ENCODE measurements around the gene XKR3.
"Not testable (repeated sequence)": the region's sequence is repeated elsewhere in the genome, so short reads cannot be mapped to it uniquely, and the experiment has no call there.

XKR3 gene

DNA sequence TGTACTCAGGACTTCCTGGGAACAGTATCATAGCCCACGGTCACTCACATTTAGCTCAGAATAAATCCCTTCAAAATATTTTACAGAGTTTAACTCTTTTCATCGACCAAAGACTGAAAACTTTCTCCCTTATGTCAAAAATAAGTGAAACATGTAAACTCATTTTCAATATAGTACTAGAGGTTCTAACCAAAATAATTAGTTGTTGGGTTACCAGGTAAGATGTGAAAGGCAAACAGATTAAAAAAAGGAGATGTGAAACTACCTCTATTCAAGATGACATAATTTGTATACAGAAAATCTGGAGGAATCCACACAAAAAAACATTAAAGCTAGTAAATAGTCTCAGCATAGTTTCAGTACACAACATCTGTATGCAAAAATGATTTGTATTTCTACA lies 20.3 kb downstream of the XKR3 start:
- DNase-seq (ENCODE audit: low spot score), result no peak

GRCh38 chr22:16803255-16803917 lies 21.8 kb downstream of the XKR3 start:
- no peak for DNase-seq (ENCODE audit: low spot score)

DNA sequence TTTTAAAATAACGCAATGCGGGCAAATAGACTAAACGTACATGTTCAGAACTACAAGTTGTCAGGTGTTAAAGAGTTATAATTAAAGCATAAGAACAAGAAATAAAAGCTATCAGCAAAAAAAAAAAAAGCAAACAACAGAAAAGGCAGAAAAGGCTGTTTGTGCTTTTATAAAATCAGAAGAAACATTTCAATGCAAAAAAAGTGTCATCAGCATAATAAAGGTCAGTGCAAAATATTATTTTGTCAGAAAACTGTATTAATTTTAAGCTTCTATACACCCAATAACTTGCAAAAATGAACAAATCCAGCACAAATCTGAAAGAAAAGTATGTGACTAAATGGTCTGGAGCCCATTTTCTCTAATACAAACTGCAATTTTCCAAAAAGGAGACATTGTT lies 23.6 kb downstream of the XKR3 start:
- no peak for DNase-seq (ENCODE audit: low spot score)

DNA sequence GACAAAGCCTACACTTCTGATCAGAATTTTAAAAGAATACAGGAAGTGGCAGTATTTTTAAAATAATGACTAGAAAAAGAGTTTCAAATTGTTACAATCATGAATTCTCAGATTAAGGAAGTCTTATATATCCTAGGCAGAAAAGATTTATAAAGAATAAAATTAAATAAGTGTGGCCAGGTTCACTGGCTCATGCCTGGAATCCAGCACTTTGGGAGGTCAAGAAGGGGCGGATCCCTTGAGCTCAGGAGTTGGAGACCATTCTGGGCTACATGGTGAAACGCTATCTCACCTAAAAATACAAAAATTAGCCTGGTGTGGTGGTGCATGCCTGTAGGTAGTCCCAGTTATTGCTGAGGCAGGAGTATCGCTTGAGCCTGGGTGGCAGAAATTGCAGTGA lies 24.1 kb downstream of the XKR3 start:
- no peak for DNase-seq (ENCODE audit: low spot score)

GRCh38 chr22:16800358-16800757 lies 24.9 kb downstream of the XKR3 start:
- DNase-seq (ENCODE audit: low spot score), result no peak

DNA sequence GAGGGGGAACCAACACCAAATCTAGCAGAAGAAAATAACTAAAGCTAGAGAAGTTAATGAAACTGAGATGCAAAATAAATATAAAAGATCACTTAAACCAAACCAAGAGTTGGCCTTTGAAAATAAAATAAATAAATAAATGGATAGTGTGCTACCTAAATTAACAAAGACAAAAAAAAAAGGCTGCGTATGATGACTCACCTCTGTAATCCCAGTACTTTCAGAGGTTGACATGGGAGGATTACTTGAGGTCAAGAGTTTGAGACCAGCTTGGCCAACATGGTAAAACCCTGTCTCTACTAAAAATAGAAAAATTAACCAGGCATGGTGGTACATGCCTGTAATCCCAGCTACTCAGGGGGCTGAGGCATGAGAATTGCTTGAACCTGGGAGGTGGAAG lies 29.7 kb downstream of the XKR3 start:
- not testable (repeated sequence) for DNase-seq (ENCODE audit: low spot score)

GRCh38 chr22:16793831-16794230 lies 31.4 kb downstream of the XKR3 start:
- no peak for DNase-seq (ENCODE audit: low spot score)

- DNase-seq (ENCODE audit: low spot score), result no peak
These were observed 35.2 kb downstream of the XKR3 start for GRCh38 chr22:16789860-16790493.

- DNase-seq (ENCODE audit: low spot score), result peak; percentile 10
These were observed 41.3 kb downstream of the XKR3 start for GRCh38 chr22:16783930-16784354.

DNA sequence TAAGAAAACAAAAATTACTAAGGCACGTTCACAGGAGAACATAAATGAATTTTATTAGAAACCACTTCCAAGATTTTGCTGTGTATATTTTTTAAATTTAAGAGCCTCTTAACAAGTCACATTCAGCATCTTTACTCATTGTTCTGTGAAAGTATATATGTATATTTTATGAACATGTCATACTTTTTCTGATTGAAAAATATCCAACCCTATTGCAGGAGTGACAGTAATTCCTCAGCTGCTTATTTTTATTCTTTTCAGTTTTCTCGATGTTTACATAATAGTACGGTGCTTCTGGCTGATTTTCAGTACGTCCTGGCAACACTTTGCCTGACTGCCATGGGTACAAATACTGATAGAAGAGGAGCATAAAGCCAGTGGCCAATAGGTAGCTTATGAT lies 41.8 kb downstream of the XKR3 start:
- DNase-seq (ENCODE audit: low spot score), result no peak

GRCh38 chr22:16781764-16782329 lies 43.4 kb downstream of the XKR3 start:
- DNase-seq (ENCODE audit: low spot score), result no peak

DNA sequence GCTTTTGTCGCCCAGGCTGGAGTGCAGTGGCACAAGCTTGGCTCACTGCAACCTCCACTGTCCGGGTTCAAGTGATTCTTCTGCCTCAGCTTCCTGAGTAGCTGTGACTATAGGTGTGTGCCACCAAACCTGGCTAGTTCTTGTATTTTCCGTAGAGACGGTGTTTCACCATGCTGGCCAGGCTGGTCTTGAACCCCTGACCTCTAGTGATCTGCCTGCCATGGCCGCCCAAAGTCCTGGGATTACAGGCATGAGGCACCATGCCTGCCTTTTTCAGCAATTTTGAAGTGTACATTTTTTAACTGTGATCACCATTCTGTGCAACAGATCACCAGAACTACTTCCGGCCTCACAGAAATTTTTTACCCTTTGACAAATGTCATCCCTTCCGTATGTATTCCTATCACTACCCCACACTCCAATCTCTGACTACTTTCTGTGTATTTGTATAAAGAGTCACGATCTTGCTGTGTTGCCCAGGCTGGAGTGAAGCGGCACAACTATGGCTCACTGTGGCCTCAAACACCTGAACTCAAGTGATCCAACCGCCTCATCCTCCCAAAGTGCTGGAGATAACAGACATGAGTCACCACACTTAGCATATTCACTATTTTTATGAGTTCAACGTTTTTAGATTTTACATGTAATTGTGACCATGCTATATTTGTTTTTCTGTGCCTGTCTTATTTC lies 44.0 kb downstream of the XKR3 start:
- DNase-seq (ENCODE audit: low spot score), result no peak

DNA sequence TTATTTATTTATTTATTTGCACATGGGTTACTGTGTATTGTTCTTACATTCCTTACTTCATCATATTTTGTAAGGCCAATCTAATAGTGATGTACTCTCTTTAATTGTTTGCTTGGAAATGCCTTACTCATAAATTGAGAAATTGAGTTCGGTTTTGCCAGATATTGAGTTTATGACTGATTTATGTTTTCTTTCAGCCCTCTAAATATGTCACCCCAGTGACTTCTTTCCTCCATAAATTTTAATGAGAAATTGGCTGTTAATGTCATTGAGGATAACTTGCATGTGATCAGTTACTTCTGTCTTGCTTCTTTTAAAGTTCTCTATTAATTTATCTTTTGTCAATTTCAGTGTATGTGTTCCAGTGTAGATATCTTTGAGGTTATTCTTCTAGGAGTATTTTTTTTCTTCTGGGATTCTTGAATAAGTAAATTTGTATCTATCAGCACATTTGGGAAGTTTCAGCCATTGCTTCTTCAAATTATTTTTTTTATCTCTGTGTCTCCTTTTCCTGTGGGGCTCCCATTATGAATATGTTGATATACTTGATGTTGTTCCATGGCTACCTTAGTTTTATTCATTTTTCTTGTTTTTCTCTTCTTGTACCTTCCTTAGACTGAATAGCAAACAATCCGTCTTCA lies 47.8 kb downstream of the XKR3 start:
- no peak for DNase-seq (ENCODE audit: low spot score)

DNA sequence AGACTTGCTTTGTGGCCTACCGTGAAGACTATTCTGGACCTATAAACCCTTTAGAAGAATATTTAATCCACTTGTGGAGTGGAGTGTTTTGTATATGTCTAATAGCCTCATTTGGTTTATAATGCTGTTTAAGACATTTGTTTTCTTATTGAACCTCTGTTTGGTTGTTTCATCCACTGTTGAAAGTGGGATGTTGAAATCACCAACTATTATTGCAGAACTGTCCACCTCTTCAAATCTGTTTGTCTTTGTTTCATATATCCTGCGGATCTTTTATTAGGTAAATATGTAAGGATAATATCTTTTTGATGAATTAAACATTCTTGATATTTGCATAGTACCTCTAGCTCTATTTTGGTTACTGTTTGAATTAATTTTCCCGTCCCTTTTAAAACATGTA lies 49.1 kb downstream of the XKR3 start:
- DNase-seq (ENCODE audit: low spot score), result no peak

- no peak for DNase-seq (ENCODE audit: low spot score)
These were observed 50.2 kb downstream of the XKR3 start for GRCh38 chr22:16774911-16775500.

DNA sequence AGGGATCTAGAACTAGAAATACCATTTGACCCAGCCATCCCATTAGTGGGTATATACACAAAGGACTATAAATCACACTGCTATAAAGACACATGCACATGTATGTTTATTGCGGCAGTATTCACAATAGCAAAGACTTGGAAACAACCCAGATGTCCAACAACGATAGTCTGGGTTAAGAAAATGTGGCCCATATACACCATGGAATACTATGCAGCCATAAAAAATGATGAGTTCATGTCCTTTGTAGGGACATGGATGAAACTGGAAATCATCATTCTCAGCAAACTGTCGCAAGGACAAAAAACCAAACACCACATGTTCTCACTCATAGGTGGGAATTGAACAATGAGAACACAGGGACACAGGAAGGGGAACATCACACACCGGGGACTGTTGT lies 53.6 kb downstream of the XKR3 start:
- DNase-seq (ENCODE audit: low spot score), result not testable (repeated sequence)

- not testable (repeated sequence) for DNase-seq (ENCODE audit: low spot score)
These were observed 57.3 kb downstream of the XKR3 start for GRCh38 chr22:16767927-16768326.

DNA sequence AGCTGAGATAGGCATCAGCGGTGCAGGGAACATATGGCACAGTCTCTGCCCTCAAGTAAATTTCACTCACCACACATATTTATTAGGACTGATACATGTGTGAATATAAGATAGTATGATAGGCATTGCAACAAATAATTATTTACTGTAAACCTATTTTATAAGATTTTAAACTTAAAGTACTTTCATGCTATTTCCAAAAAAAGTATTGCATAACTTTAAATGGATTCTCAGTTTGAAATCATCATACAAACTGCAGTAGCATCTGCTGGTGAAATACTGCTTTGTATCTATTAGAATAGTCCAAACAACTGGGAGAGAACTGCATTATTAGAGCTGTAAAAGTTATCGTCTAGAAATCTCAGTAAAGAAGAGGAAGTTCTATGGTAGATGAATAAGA lies 63.0 kb downstream of the XKR3 start:
- not testable (repeated sequence) for DNase-seq (ENCODE audit: low spot score)

GRCh38 chr22:16760416-16760815 lies 64.8 kb downstream of the XKR3 start:
- not testable (repeated sequence) for DNase-seq (ENCODE audit: low spot score)

- DNase-seq (ENCODE audit: low spot score), result not testable (repeated sequence)
These were observed 75.9 kb downstream of the XKR3 start for GRCh38 chr22:16749282-16749681.

DNA sequence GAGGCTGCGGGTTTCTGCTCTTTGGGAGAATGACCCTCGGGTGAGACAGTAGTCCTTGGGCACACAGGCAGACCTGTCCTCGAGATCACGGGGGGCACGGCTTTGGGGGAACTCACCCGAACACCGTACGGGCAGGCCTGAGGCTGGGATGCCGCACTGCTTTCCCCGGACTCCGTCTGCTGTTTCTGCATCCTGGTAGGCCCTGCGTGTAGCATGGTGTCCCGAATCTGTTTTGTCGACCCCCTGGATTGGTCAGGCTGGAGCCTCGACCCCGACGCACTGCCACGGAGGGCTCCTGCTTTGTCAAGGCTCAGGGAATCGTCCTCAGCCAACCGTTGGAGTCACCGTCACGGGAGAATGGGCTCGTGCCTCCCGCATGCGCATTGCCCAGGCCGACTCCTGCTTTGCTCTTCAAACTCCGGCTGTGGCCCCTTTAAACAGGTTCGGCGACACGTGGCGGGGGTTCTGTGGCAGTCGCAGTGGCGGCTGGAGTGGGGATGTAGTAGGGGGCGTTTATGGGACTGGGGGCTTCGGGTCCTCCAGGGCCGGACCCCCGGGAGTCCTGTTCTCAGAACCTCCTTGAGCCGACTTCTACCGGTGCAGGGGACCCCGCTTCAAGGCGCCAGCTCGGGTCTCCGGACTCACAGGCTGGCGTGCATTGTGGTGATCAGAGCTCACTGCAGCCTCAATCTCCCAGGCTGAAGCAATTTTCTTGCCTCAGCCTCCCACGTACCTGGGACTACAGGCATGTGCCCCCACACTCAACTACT lies 76.9 kb downstream of the XKR3 start:
- DNase-seq (ENCODE audit: low spot score), result not testable (repeated sequence)

Data from iPS-NIHi11 (cell line).